ENCODE results near the gene MSL2. TPM values are rescaled to one million over a fixed set of nuclear protein-coding genes. Genes with fewer than 3 reads are reported as not detected.
A peak's percentile ranks its signal among the peaks of the same experiment; 100 is the strongest.

Gene MSL2
- total RNA-seq, 2 experiments from 2014 or later = 50.7 to 54.0 TPM

- ATAC-seq (peak; percentile 36), DNase-seq (no peak)
- H3K27ac Mint-ChIP-seq = no peak overlapping the region
- no peaks in the 10 kb centered on the region for H3K9me3 Mint-ChIP-seq (ENCODE audit: insufficient read depth)
- peaks cover 5% of the 10 kb centered on the region for H3K36me3 Mint-ChIP-seq (ENCODE audit: low read depth)
- POLR2A ChIA-PET = no interaction called here
- CTCF ChIA-PET = interaction anchor here (0.8 kb wide), 1 partner anchor 22 kb away, joined by 4 read pairs; no protein-coding TSS in a partner anchor
- no peak overlapping the region for H3K4me3 Mint-ChIP-seq
- peaks cover 6% of the 10 kb centered on the region for H3K27me3 Mint-ChIP-seq (ENCODE audit: low read depth)
- peaks cover 23% of the 10 kb centered on the region for H3K4me1 Mint-ChIP-seq (ENCODE audit: low read depth)
Observed at GRCh38 chr3:136109499-136109898, 86.6 kb downstream of the MSL2 start.

- Mint-ChIP-seq H3K9me3 (ENCODE audit: insufficient read depth) (no peaks in the 10 kb centered on the region), H3K36me3 (ENCODE audit: low read depth) (peaks cover 4% of the 10 kb centered on the region), H3K4me1 (ENCODE audit: low read depth) (peaks cover 23% of the 10 kb centered on the region), H3K4me3 (no peak overlapping the region), H3K27me3 (ENCODE audit: low read depth) (no peaks in the 10 kb centered on the region), H3K27ac (no peak overlapping the region)
- ATAC-seq = no peak
- no peak for DNase-seq
- CTCF ChIA-PET = no interaction called here
- POLR2A ChIA-PET = no interaction called here
Observed at GRCh38 chr3:136106101-136106500, 90.0 kb downstream of the MSL2 start.

GRCh38 chr3:136105044-136105443, 91.1 kb downstream of the MSL2 start:
- POLR2A ChIA-PET = no interaction called here
- ATAC-seq (no peak), DNase-seq (peak; percentile 24)
- CTCF ChIA-PET = interaction anchor here (1.1 kb wide), 1 partner anchor 647 kb away, joined by 3 read pairs; the partner anchor contains the start of gene STAG1
- Mint-ChIP-seq H3K4me3 (no peak overlapping the region), H3K9me3 (ENCODE audit: insufficient read depth) (no peaks in the 10 kb centered on the region), H3K27me3 (ENCODE audit: low read depth) (no peaks in the 10 kb centered on the region), H3K27ac (peak overlapping the region; percentile 50), H3K4me1 (ENCODE audit: low read depth) (peaks cover 22% of the 10 kb centered on the region), H3K36me3 (ENCODE audit: low read depth) (peaks cover 4% of the 10 kb centered on the region)

Other genes starting within 250 kb of the MSL2 start
- under 1 TPM; 0.05 to 0.21 TPM for gene PPP2R3A, start 230.6 kb downstream of the MSL2 start, total RNA-seq
- 10 to 100 TPM; 22.5 to 23.7 TPM for gene PCCB, start 54.0 kb upstream of the MSL2 start, total RNA-seq